ENCODE data around the gene BNIP2. TPM values are rescaled to one million over a fixed set of nuclear protein-coding genes. Genes with fewer than 3 reads are reported as not detected.

BNIP2 gene
- total RNA-seq, 1 donor from 2014 or later, result 113 TPM

DNA sequence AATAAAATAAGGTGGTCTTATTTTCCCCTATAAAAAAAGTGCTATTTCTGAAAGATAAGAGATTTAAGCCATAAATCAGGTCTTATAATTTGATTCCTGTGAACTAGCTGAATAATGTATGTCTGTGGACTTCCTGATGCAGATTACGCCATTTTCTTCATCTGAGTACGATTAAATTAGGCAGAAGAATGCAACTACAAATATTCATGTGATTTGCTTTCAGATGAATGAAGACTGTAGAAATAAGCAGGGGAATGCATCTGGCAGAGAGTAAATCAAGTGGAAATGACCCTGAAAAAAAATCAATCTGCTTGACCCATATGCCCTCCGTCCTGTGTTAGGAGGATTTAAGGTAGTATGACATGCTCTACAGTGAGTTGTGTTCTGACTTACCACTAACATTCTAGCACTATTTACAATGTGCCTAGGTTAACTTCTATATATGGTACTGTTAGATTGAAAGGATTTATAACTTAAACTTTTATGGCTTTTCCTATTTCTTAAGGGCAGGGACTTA is 14.7 kb downstream of the BNIP2 start:
- no peak overlapping the region for H3K4me3 ChIP-seq (ENCODE audit: low read depth, low read length)
- H3K27me3 ChIP-seq (ENCODE audit: control insufficient read depth, insufficient read depth, low read length), result no peaks in the 10 kb centered on the region
- TF ChIP-seq, protein P1, sequence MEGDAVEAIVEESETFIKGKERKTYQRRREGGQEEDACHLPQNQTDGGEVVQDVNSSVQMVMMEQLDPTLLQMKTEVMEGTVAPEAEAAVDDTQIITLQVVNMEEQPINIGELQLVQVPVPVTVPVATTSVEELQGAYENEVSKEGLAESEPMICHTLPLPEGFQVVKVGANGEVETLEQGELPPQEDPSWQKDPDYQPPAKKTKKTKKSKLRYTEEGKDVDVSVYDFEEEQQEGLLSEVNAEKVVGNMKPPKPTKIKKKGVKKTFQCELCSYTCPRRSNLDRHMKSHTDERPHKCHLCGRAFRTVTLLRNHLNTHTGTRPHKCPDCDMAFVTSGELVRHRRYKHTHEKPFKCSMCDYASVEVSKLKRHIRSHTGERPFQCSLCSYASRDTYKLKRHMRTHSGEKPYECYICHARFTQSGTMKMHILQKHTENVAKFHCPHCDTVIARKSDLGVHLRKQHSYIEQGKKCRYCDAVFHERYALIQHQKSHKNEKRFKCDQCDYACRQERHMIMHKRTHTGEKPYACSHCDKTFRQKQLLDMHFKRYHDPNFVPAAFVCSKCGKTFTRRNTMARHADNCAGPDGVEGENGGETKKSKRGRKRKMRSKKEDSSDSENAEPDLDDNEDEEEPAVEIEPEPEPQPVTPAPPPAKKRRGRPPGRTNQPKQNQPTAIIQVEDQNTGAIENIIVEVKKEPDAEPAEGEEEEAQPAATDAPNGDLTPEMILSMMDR (IDR thresholded peaks at IDR 0.05; ENCODE audit: insufficient read depth, low read length, poor library complexity, severe bottlenecking), result no peak
- H3K36me3 ChIP-seq (ENCODE audit: control insufficient read depth, insufficient read depth, low read length), result no peaks in the 10 kb centered on the region
- no peak for DNase-seq (ENCODE audit: low read depth)

DNA sequence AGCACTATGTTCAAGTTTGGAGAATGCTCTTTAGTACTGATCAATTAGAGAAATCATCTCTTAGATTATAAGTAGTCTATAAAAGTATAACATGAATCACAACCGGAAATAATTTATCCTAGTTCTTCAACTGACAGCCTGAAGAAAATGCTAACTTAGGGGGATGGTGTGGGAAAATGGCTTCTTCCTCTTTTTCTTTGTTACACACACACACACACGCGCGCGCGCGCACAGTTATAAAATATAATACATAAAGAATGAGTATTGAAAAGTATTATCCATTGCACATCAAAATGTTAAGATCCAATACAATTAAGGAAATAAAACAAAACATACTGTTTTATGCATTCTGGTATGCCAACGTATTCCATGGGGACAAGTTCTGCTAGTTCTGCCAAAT is 20.6 kb downstream of the BNIP2 start:
- Histone ChIP-seq H3K27me3 (ENCODE audit: control insufficient read depth, insufficient read depth, low read length) (no peaks in the 10 kb centered on the region), H3K36me3 (ENCODE audit: control insufficient read depth, insufficient read depth, low read length) (no peaks in the 10 kb centered on the region)
- TF ChIP-seq, protein P1 (IDR thresholded peaks at IDR 0.05; ENCODE audit: insufficient read depth, low read length, poor library complexity, severe bottlenecking), result no peak

DNA sequence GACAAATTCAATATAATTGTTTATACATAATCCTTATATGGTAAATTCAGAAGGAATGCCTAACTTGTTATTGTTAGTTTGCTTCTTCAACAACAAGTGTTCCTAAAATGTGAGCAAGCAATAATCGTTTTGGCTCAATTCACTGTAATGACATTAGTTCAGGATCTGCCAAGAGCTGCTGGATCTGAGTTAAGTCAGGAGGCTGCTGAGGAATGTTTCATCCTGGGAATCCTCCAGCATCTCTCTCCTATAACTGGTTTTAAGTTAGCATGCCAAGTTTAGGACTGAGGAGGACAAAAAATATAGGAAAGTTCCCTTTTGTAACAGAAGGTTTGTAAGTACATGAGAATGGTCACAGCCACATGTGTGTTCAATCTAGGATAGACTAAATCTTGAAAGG is 26.9 kb downstream of the BNIP2 start:
- no peak for DNase-seq (ENCODE audit: low read depth)
- H3K27me3 ChIP-seq (ENCODE audit: control insufficient read depth, insufficient read depth, low read length), result no peaks in the 10 kb centered on the region
- H3K36me3 ChIP-seq (ENCODE audit: control insufficient read depth, insufficient read depth, low read length), result peaks cover 1% of the 10 kb centered on the region
- H3K4me3 ChIP-seq (ENCODE audit: low read depth, low read length), result no peak overlapping the region
- TF ChIP-seq, protein P1 (IDR thresholded peaks at IDR 0.05; ENCODE audit: insufficient read depth, low read length, poor library complexity, severe bottlenecking), result no peak

More for the DNA sequence above, 20.6 kb downstream of the BNIP2 start:
- no peak overlapping the region for H3K4me3 ChIP-seq (ENCODE audit: low read depth, low read length)
- no peak for DNase-seq (ENCODE audit: low read depth)

DNA sequence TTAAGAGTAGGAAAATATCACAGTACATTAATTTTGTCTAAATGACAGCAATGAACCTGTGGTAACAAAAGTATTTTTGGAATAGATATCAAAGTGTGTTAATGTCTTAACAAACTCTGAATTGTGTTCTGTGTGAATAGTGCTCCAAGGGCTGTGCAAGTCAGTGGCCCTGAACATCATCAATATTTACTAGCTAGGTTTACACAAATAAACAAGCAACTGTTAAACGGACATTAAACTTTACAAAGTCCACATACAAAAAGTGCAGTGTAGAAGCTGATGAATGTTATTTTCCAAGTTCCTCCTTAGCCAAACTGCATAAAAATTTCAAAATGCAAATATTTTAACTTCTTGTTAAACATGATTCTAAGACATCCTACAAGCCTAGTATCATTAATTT is 29.8 kb downstream of the BNIP2 start:
- H3K36me3 ChIP-seq (ENCODE audit: control insufficient read depth, insufficient read depth, low read length), result peaks cover 1% of the 10 kb centered on the region
- DNase-seq (ENCODE audit: low read depth), result no peak
- H3K27me3 ChIP-seq (ENCODE audit: control insufficient read depth, insufficient read depth, low read length), result no peaks in the 10 kb centered on the region
- H3K4me3 ChIP-seq (ENCODE audit: low read depth, low read length), result no peak overlapping the region
- TF ChIP-seq, protein P1 (IDR thresholded peaks at IDR 0.05; ENCODE audit: insufficient read depth, low read length, poor library complexity, severe bottlenecking), result no peak

DNA sequence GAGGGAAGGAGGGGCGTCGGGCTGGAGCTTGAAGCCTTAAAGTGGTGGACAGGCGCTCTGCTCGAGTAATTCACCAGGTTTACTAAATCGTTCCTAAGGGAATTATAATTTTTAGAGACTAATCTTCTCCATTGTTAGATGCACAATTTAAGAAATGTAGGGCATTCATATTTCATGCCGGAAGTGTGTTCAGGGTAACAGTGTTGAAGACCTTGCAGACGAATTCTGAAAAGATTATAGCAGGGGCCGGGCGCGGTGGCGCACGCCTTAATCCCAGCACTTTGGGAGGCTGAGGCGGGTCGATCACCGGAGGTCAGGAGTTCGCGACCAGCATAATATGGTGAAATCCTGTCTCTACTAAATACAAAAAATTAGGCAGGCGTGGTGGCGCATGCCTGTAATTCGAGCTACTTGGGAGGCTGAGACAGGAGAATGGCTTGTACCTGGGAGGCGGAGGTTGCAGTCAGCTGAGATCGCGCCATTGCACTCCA is 31.4 kb downstream of the BNIP2 start:
- no peak for DNase-seq (ENCODE audit: low read depth)
- H3K36me3 ChIP-seq (ENCODE audit: control insufficient read depth, insufficient read depth, low read length), result peaks cover 1% of the 10 kb centered on the region
- TF ChIP-seq, protein P1 (IDR thresholded peaks at IDR 0.05; ENCODE audit: insufficient read depth, low read length, poor library complexity, severe bottlenecking), result no peak
- H3K27me3 ChIP-seq (ENCODE audit: control insufficient read depth, insufficient read depth, low read length), result no peaks in the 10 kb centered on the region
- H3K4me3 ChIP-seq (ENCODE audit: low read depth, low read length), result peak overlapping the region; percentile 92
